Measurements from ENCODE around the gene CUX1. TPM values are rescaled to one million over a fixed set of nuclear protein-coding genes. Genes with fewer than 3 reads are reported as not detected.

The CUX1 gene
- total and polyA plus RNA-seq, 2 of the 13 experiments (the other 11 are each of a cell fraction or from before 2014, with no cell fraction given) = 13.7 to 14.9 TPM

DNA sequence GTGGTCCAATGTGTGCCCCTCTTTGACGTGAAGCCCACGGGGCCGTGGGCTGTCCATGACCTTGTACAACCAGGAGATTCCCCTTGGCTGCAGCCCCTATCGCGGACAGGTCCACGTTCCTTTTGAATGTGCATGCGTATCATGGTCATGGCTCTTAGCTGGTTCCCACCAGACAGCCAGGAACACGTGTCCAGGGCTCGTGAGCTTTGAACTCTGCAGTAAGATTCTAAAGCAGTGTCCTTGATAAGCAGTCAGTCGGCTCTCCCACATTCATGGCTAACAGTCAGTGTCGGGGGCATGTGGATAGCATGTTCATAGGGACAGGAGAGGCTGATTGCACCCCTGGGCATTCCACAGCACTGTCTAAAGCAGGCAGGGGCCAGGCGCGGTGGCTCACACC lies 393.4 kb downstream of the CUX1 start (continued):
- TF ChIP-seq TEAD3 (CRISPR knock-in tag; optimal IDR thresholded peaks at IDR 0.05; ENCODE audit: borderline replicate concordance) (peak; percentile 23), ZSCAN20 (CRISPR knock-in tag; IDR thresholded peaks at IDR 0.05; ENCODE audit: borderline replicate concordance) (no peak), ZNF660 (CRISPR knock-in tag; IDR thresholded peaks at IDR 0.05; ENCODE audit: borderline replicate concordance, low read depth) (no peak), RXRB (CRISPR knock-in tag; IDR thresholded peaks at IDR 0.05; ENCODE audit: borderline replicate concordance) (no peak), GFI1 (CRISPR knock-in tag; IDR thresholded peaks at IDR 0.05; ENCODE audit: borderline replicate concordance) (no peak), TBX2 (CRISPR knock-in tag; IDR thresholded peaks at IDR 0.05; ENCODE audit: borderline replicate concordance) (peak; percentile 24; the same call in 1 of the 2 replicates), CCDC6 (CRISPR knock-in tag; IDR thresholded peaks at IDR 0.05) (no peak), HNRNPK (IDR thresholded peaks at IDR 0.05; ENCODE audit: low read depth, low read length, poor library complexity, severe bottlenecking) (no peak), ATF7 (IDR thresholded peaks at IDR 0.05) (no peak), ATF7 (CRISPR knock-in tag; IDR thresholded peaks at IDR 0.05) (no peak), ZSCAN9 (CRISPR knock-in tag; IDR thresholded peaks at IDR 0.05; ENCODE audit: borderline replicate concordance) (no peak), TBP (CRISPR knock-in tag; IDR thresholded peaks at IDR 0.05) (no peak), ZNF530 (CRISPR knock-in tag; IDR thresholded peaks at IDR 0.05; ENCODE audit: low read depth) (no peak), ZBTB7A (CRISPR knock-in tag; IDR thresholded peaks at IDR 0.05) (no peak), HCFC1 (IDR thresholded peaks at IDR 0.05; ENCODE audit: low read depth, low read length) (no peak), ZNF260 (CRISPR knock-in tag; IDR thresholded peaks at IDR 0.05; ENCODE audit: borderline replicate concordance, low read depth) (no peak), ZNF326 (CRISPR knock-in tag; IDR thresholded peaks at IDR 0.05; ENCODE audit: borderline replicate concordance) (no peak)
- TF ChIP-seq, protein P1, sequence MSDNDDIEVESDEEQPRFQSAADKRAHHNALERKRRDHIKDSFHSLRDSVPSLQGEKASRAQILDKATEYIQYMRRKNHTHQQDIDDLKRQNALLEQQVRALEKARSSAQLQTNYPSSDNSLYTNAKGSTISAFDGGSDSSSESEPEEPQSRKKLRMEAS (IDR thresholded peaks at IDR 0.05) = peak; percentile 84
- TF ChIP-seq, protein P2, sequence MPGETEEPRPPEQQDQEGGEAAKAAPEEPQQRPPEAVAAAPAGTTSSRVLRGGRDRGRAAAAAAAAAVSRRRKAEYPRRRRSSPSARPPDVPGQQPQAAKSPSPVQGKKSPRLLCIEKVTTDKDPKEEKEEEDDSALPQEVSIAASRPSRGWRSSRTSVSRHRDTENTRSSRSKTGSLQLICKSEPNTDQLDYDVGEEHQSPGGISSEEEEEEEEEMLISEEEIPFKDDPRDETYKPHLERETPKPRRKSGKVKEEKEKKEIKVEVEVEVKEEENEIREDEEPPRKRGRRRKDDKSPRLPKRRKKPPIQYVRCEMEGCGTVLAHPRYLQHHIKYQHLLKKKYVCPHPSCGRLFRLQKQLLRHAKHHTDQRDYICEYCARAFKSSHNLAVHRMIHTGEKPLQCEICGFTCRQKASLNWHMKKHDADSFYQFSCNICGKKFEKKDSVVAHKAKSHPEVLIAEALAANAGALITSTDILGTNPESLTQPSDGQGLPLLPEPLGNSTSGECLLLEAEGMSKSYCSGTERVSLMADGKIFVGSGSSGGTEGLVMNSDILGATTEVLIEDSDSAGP (CRISPR knock-in tag; IDR thresholded peaks at IDR 0.05; ENCODE audit: borderline replicate concordance) = no peak; the same call in 1 of the 2 replicates
- TF ChIP-seq, protein P3, sequence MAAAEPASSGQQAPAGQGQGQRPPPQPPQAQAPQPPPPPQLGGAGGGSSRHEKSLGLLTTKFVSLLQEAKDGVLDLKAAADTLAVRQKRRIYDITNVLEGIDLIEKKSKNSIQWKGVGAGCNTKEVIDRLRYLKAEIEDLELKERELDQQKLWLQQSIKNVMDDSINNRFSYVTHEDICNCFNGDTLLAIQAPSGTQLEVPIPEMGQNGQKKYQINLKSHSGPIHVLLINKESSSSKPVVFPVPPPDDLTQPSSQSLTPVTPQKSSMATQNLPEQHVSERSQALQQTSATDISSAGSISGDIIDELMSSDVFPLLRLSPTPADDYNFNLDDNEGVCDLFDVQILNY (CRISPR knock-in tag; conservative IDR thresholded peaks at IDR 0.05) = no peak
- TF ChIP-seq, protein P4, sequence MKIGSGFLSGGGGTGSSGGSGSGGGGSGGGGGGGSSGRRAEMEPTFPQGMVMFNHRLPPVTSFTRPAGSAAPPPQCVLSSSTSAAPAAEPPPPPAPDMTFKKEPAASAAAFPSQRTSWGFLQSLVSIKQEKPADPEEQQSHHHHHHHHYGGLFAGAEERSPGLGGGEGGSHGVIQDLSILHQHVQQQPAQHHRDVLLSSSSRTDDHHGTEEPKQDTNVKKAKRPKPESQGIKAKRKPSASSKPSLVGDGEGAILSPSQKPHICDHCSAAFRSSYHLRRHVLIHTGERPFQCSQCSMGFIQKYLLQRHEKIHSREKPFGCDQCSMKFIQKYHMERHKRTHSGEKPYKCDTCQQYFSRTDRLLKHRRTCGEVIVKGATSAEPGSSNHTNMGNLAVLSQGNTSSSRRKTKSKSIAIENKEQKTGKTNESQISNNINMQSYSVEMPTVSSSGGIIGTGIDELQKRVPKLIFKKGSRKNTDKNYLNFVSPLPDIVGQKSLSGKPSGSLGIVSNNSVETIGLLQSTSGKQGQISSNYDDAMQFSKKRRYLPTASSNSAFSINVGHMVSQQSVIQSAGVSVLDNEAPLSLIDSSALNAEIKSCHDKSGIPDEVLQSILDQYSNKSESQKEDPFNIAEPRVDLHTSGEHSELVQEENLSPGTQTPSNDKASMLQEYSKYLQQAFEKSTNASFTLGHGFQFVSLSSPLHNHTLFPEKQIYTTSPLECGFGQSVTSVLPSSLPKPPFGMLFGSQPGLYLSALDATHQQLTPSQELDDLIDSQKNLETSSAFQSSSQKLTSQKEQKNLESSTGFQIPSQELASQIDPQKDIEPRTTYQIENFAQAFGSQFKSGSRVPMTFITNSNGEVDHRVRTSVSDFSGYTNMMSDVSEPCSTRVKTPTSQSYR (CRISPR knock-in tag; IDR thresholded peaks at IDR 0.05; ENCODE audit: borderline replicate concordance) = no peak
- TF ChIP-seq, protein P5, sequence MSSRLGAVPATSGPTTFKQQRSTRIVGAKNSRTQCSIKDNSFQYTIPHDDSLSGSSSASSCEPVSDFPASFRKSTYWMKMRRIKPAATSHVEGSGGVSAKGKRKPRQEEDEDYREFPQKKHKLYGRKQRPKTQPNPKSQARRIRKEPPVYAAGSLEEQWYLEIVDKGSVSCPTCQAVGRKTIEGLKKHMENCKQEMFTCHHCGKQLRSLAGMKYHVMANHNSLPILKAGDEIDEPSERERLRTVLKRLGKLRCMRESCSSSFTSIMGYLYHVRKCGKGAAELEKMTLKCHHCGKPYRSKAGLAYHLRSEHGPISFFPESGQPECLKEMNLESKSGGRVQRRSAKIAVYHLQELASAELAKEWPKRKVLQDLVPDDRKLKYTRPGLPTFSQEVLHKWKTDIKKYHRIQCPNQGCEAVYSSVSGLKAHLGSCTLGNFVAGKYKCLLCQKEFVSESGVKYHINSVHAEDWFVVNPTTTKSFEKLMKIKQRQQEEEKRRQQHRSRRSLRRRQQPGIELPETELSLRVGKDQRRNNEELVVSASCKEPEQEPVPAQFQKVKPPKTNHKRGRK (CRISPR knock-in tag; IDR thresholded peaks at IDR 0.05) = no peak
- TF ChIP-seq, protein P6, sequence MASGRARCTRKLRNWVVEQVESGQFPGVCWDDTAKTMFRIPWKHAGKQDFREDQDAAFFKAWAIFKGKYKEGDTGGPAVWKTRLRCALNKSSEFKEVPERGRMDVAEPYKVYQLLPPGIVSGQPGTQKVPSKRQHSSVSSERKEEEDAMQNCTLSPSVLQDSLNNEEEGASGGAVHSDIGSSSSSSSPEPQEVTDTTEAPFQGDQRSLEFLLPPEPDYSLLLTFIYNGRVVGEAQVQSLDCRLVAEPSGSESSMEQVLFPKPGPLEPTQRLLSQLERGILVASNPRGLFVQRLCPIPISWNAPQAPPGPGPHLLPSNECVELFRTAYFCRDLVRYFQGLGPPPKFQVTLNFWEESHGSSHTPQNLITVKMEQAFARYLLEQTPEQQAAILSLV (CRISPR knock-in tag; IDR thresholded peaks at IDR 0.05; ENCODE audit: borderline replicate concordance) = no peak
